ENCODE measurements around the gene DBNDD1. TPM values are rescaled to one million over a fixed set of nuclear protein-coding genes. Genes with fewer than 3 reads are reported as not detected.
A peak's percentile ranks its signal among the peaks of the same experiment; 100 is the strongest.

DBNDD1 gene
- total and polyA plus RNA-seq, 2 donors (not counting 3 experiments of a cell fraction or from before 2014, with no cell fraction given): 28.2 to 45.7 TPM

- no peak for DNase-seq (ENCODE audit: low read depth, low spot score)
- CTCF ChIA-PET: interaction anchor here (1.0 to 2.3 kb wide), 3 partner anchors 10 to 99 kb away, joined by 4 to 7 read pairs (median 6); no protein-coding TSS in a partner anchor
- Histone ChIP-seq H3K4me3 (replicated peaks in 1 of 3; ENCODE audit: insufficient read depth in 1 of 3, low read depth in 1 of 3, low read length in 3 of 3) (no peak overlapping the region), H3K9me3 (replicated peaks; ENCODE audit: control insufficient read depth, insufficient read depth, low read length) (no peaks in the 10 kb centered on the region), H3K79me2 (ENCODE audit: control insufficient read depth, insufficient read depth, low read length) (peaks cover 8% of the 10 kb centered on the region), H3K27ac (ENCODE audit: insufficient read depth, low read depth, low read length) (no peak overlapping the region), H3K4me1 (ENCODE audit: control insufficient read depth, extremely low read depth, insufficient read depth, low read length) (peaks cover 29% of the 10 kb centered on the region), H4K20me1 (replicated peaks; ENCODE audit: control insufficient read depth, extremely low read depth, insufficient read depth, low read length) (no peaks in the 10 kb centered on the region), H3K27me3 (ENCODE audit: control insufficient read depth in 2 of 2, insufficient read depth in 2 of 2, low read length in 2 of 2) (no peaks in the 10 kb centered on the region), H3K9ac (replicated peaks; ENCODE audit: extremely low read depth, insufficient read depth, low read length) (no peak overlapping the region), H3K9me1 (replicated peaks; ENCODE audit: control insufficient read depth, extremely low read depth, insufficient read depth, low read length) (no peaks in the 10 kb centered on the region), H2AFZ (ENCODE audit: low read depth, low read length) (no peak overlapping the region), H3K36me3 (ENCODE audit: control insufficient read depth in 2 of 2, extremely low read depth in 1 of 2, insufficient read depth in 2 of 2, low read length in 2 of 2) (no peaks in the 10 kb centered on the region), H3K4me2 (ENCODE audit: insufficient read depth, low read length) (no peak overlapping the region)
- POLR2A ChIA-PET: no interaction called here
- peak; percentile 48 for FAIRE-seq
- intact Hi-C loops (cut with micrococcal nuclease) (no loop called here), dilution Hi-C loops (cut with MboI; ENCODE audit: extremely low pct_ligation_motif_present, low sequenced_read_pairs) (no loop called here)
- TF ChIP-seq, protein P1, sequence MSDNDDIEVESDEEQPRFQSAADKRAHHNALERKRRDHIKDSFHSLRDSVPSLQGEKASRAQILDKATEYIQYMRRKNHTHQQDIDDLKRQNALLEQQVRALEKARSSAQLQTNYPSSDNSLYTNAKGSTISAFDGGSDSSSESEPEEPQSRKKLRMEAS (IDR thresholded peaks at IDR 0.05; ENCODE audit: insufficient read depth, insufficient read length): no peak
- TF ChIP-seq, protein P2, sequence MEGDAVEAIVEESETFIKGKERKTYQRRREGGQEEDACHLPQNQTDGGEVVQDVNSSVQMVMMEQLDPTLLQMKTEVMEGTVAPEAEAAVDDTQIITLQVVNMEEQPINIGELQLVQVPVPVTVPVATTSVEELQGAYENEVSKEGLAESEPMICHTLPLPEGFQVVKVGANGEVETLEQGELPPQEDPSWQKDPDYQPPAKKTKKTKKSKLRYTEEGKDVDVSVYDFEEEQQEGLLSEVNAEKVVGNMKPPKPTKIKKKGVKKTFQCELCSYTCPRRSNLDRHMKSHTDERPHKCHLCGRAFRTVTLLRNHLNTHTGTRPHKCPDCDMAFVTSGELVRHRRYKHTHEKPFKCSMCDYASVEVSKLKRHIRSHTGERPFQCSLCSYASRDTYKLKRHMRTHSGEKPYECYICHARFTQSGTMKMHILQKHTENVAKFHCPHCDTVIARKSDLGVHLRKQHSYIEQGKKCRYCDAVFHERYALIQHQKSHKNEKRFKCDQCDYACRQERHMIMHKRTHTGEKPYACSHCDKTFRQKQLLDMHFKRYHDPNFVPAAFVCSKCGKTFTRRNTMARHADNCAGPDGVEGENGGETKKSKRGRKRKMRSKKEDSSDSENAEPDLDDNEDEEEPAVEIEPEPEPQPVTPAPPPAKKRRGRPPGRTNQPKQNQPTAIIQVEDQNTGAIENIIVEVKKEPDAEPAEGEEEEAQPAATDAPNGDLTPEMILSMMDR (IDR thresholded peaks at IDR 0.05; ENCODE audit: extremely low read depth in 1 of 2, insufficient read depth in 1 of 2, low read depth in 1 of 2, low read length in 2 of 2): no peak
- TF ChIP-seq MYC (IDR thresholded peaks at IDR 0.05; ENCODE audit: low read depth, low read length) (no peak), EZH2 (IDR thresholded peaks at IDR 0.05; ENCODE audit: borderline replicate concordance, low read depth, low read length, severe bottlenecking) (no peak), POLR2AphosphoS5 (IDR thresholded peaks at IDR 0.05; ENCODE audit: insufficient read depth, low read depth, low read length) (no peak), JUN (IDR thresholded peaks at IDR 0.05; ENCODE audit: borderline replicate concordance, insufficient read depth, insufficient read length, low read depth) (no peak), GATA2 (IDR thresholded peaks at IDR 0.05; ENCODE audit: insufficient read depth, insufficient read length, low read depth, low read length) (no peak), POLR2A (IDR thresholded peaks at IDR 0.05; ENCODE audit: low read depth, low read length) (no peak), FOS (IDR thresholded peaks at IDR 0.05; ENCODE audit: borderline replicate concordance, insufficient read depth, low read length) (no peak)
- no TSS peak for BruUV-seq (replicated peaks)
Measured at GRCh38 chr16:90020838-90021382, 1.7 kb upstream of the DBNDD1 start.
